HL-60 (cell line): ENCODE results near the gene LURAP1L.

Source experiments
- DNase-seq, 2 experiments: peaks; one replicate each; pipeline ENCODE4 v3.0.0-alpha.2; 2010 to 2020; ENCODE audit warnings: low read depth in 1 of 2, low spot score in 1 of 2
- H3K27ac ChIP-seq: fragments of 250-450 bp; sonication (Bioruptor Pico); replicated peaks from 2 replicates; pipeline ENCODE4 v1.5.1; 2020; ENCODE audit warnings: mild to moderate bottlenecking, moderate library complexity
- H3K27me3 ChIP-seq: fragments of 250-450 bp; sonication (Bioruptor Pico); 2 replicates; pipeline ENCODE4 v1.5.1; 2021; ENCODE audit warnings: mild to moderate bottlenecking, moderate library complexity; ENCODE audit not compliant: insufficient read depth, poor library complexity, severe bottlenecking
- H3K4me3 ChIP-seq: replicated peaks from 2 replicates; pipeline ENCODE4 v1.5.1; 2011; ENCODE audit warnings: mild to moderate bottlenecking, control low read depth, low read length; ENCODE audit not compliant: insufficient read depth
- CTCF ChIP-seq: IDR thresholded peaks from one replicate; pipeline ENCODE4 v1.5.1; 2011; ENCODE audit warnings: low read length, control low read depth, inconsistent platforms; ENCODE audit not compliant: insufficient read depth
- GABPA ChIP-seq: IDR thresholded peaks from 2 replicates; pipeline ENCODE4 v1.6.1; 2012; ENCODE audit warnings: low read depth
- POLR2AphosphoS5 ChIP-seq: IDR thresholded peaks from 2 replicates; pipeline ENCODE4 v1.6.1; 2012; ENCODE audit warnings: low read depth
- REST ChIP-seq: IDR thresholded peaks from 2 replicates; pipeline ENCODE4 v1.6.1; 2012; ENCODE audit warnings: low read depth; ENCODE audit not compliant: insufficient replicate concordance
- SPI1 ChIP-seq: IDR thresholded peaks from 2 replicates; pipeline ENCODE4 v1.6.1; 2012; ENCODE audit warnings: low read depth, mild to moderate bottlenecking, borderline replicate concordance

The LURAP1L gene

GRCh38 chr9:12790001-12790400 is 15.2 kb downstream of the LURAP1L start:
- H3K27ac ChIP-seq: no peak overlapping the region
- DNase-seq: no peak
- no peak for TF ChIP-seq GABPA
- TF ChIP-seq POLR2AphosphoS5: no peak
- TF ChIP-seq CTCF: no peak
- no peak for TF ChIP-seq REST
- no peak for TF ChIP-seq SPI1
- H3K27me3 ChIP-seq: no peaks in the 10 kb centered on the region
- H3K4me3 ChIP-seq: no peak overlapping the region

- H3K27ac ChIP-seq: no peak overlapping the region
- no peaks in the 10 kb centered on the region for H3K27me3 ChIP-seq
- TF ChIP-seq CTCF (no peak), GABPA (no peak), REST (no peak), SPI1 (no peak), POLR2AphosphoS5 (no peak)
- no peak for DNase-seq
- H3K4me3 ChIP-seq: no peak overlapping the region
Measured at GRCh38 chr9:12790883-12791282, 16.1 kb downstream of the LURAP1L start.

GRCh38 chr9:12794101-12794799 is 19.4 kb downstream of the LURAP1L start:
- no peak for TF ChIP-seq POLR2AphosphoS5
- Histone ChIP-seq H3K4me3 (no peak overlapping the region), H3K27ac (no peak overlapping the region), H3K27me3 (no peaks in the 10 kb centered on the region)
- no peak for DNase-seq

GRCh38 chr9:12796601-12797000 is 21.8 kb downstream of the LURAP1L start:
- TF ChIP-seq GABPA (no peak), SPI1 (no peak), REST (no peak), POLR2AphosphoS5 (no peak), CTCF (no peak)
- Histone ChIP-seq H3K4me3 (no peak overlapping the region), H3K27me3 (no peaks in the 10 kb centered on the region), H3K27ac (no peak overlapping the region)
- DNase-seq: no peak
